Mucosa of rectum (tissue), 2 donors: Measurements from ENCODE around the gene SLC22A7.

ENCODE experiments used
- H3K27ac ChIP-seq, 2 donors: one replicate each; pipeline ENCODE4 v1.7.0; 2013; ENCODE audit warnings: inconsistent platforms in 2 of 2, low read depth in 2 of 2, low read length in 2 of 2
- H3K27me3 ChIP-seq, 2 donors: one replicate each; pipeline ENCODE4 v1.7.0; 2013; ENCODE audit warnings: low read length in 2 of 2; ENCODE audit not compliant: control insufficient read depth in 2 of 2, insufficient read depth in 2 of 2
- H3K36me3 ChIP-seq, 2 donors: one replicate each; pipeline ENCODE4 v1.7.0; 2013; ENCODE audit warnings: low read length in 2 of 2; ENCODE audit not compliant: control insufficient read depth in 2 of 2, insufficient read depth in 2 of 2
- H3K4me1 ChIP-seq, 2 donors: one replicate each; pipeline ENCODE4 v1.7.0; 2013; ENCODE audit warnings: low read length in 2 of 2, mild to moderate bottlenecking in 1 of 2; ENCODE audit not compliant: control insufficient read depth in 2 of 2, insufficient read depth in 2 of 2
- H3K4me3 ChIP-seq, 2 donors: one replicate each; pipeline ENCODE4 v1.7.0; 2013; ENCODE audit warnings: low read length in 2 of 2
- H3K9ac ChIP-seq, 2 donors: one replicate each; pipeline ENCODE4 v1.7.0; 2013; ENCODE audit warnings: low read length in 2 of 2, low read depth in 1 of 2, mild to moderate bottlenecking in 1 of 2
- H3K9me3 ChIP-seq, 2 donors: one replicate each; pipeline ENCODE4 v1.7.0; 2013; ENCODE audit warnings: low read length in 2 of 2; ENCODE audit not compliant: control insufficient read depth in 2 of 2
- donor health status: healthy.
- donor health status: Normal muscosa, but diverticular disease.

The SLC22A7 gene

DNA sequence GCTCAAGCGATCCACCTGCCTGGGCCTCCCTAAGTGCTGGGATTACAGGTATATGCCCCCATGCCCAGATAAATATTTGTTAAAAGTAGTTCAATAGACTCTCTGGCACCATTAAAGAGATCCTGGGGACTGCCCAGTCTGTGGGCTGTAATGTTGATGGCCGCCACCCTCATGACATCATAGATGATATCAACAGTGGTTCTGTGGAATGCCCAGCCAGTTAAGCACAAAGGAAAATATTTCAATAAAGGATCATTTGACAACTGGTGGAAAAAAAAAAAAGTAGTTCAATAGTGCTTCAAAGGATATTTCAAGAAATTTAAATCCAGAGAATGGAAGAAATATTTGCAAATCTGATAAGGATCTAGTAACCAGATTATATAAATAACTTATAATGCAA is 12.1 kb downstream of the SLC22A7 start:
- Histone ChIP-seq H3K9ac (no peak overlapping the region), H3K27me3 (peaks cover 0 to 3% of the 10 kb centered on the region in 2 donors), H3K4me3 (no peak overlapping the region), H3K36me3 (no peaks in the 10 kb centered on the region), H3K27ac (no peak overlapping the region), H3K4me1 (peaks cover 0 to 4% of the 10 kb centered on the region in 2 donors), H3K9me3 (no peaks in the 10 kb centered on the region)

DNA sequence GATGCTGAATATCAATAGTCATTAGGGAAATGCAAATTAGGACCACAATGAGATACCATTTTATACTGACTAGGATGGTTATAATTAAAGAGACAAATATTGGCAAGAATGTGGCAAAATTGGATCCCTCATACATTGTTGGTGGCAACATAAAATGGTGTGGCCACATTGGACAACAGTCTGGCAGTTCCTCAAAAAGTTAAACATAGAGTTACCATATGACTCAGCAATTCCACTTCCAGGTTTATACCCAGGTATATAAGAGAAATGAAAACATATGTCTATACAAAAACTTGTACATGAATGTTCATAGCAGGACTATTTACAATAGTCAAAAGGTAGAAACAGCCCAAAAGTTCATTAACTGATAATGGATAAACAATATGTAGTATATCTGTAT is 12.6 kb downstream of the SLC22A7 start:
- Histone ChIP-seq H3K36me3 (no peaks in the 10 kb centered on the region), H3K27ac (no peak overlapping the region)

DNA sequence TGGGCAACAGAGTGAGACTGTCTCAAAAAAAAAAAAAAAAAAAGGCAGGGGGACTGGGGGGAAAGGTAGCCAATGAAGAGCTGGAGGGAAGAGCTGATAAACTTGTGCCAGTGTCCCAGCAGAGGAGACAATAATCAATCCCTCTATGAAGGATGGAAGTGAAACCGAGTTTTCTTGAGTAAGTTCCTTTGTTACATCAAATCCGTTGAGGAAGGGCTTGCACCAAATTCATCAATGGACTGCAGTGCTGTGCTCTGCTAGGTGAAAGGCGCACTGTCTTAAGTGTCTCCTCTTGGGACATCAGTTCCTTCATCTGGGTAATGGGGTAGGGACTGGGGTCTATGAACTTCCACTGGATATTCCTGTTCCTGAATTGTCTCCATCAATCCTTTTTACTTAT is 13.6 kb downstream of the SLC22A7 start:
- Histone ChIP-seq H3K27me3 (peaks cover 0 to 3% of the 10 kb centered on the region in 2 donors), H3K4me3 (no peak overlapping the region), H3K27ac (no peak overlapping the region), H3K4me1 (peaks cover 4 to 7% of the 10 kb centered on the region in 2 donors), H3K36me3 (no peaks in the 10 kb centered on the region), H3K9ac (no peak overlapping the region), H3K9me3 (no peaks in the 10 kb centered on the region)

More for the DNA sequence above, 12.6 kb downstream of the SLC22A7 start:
- H3K9ac ChIP-seq, result no peak overlapping the region
- H3K4me1 ChIP-seq, result peaks cover 0 to 4% of the 10 kb centered on the region in 2 donors
- H3K9me3 ChIP-seq, result no peaks in the 10 kb centered on the region
- peaks cover 0 to 3% of the 10 kb centered on the region in 2 donors for H3K27me3 ChIP-seq
- no peak overlapping the region for H3K4me3 ChIP-seq

DNA sequence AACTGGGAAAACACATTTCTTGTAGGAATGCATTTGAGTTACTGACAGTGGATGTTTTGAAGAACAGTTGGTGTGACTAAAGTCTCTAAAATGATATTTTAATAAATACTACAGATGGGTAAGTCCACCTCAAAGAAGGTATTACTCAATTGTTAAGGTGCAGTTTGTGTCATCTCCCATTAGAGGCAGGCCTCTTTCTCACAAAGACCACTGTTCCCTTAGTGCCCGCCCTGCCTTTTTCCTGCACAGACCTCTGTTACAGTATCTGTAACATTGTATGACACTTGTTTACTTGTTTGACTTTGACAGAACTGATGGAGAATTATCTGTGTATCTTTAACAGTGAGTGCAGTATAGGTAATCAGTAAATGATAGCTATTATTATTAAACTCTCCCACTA is 15.8 kb downstream of the SLC22A7 start:
- H3K36me3 ChIP-seq, result no peaks in the 10 kb centered on the region
- no peaks in the 10 kb centered on the region for H3K9me3 ChIP-seq
- H3K27ac ChIP-seq, result no peak overlapping the region

DNA sequence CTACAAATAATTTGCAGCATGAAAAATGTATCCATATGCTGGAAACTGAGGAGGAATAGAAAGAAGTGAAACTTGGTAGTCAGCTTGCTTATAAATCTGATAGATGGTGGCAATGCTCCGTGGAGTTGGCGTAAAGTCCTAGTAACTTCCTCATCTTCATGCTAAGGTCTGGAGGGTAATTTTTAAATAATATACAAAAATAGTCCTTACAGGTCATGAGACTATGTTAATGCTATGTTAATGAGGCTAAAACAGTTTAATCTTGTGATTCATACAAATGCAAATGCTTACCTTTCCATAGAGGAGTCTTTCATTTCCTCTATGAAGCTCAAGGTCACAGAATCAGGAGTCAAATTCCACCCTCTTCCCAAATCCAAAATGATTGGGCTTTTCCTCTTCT is 20.0 kb downstream of the SLC22A7 start:
- Histone ChIP-seq H3K27me3 (no peaks in the 10 kb centered on the region), H3K4me1 (peaks cover 0 to 8% of the 10 kb centered on the region in 2 donors), H3K27ac (no peak overlapping the region), H3K36me3 (no peaks in the 10 kb centered on the region), H3K9me3 (no peaks in the 10 kb centered on the region), H3K4me3 (no peak overlapping the region), H3K9ac (no peak overlapping the region)

More for the DNA sequence above, 15.8 kb downstream of the SLC22A7 start:
- Histone ChIP-seq H3K27me3 (no peaks in the 10 kb centered on the region), H3K4me1 (peaks cover 0 to 8% of the 10 kb centered on the region in 2 donors), H3K4me3 (no peak overlapping the region), H3K9ac (no peak overlapping the region)

DNA sequence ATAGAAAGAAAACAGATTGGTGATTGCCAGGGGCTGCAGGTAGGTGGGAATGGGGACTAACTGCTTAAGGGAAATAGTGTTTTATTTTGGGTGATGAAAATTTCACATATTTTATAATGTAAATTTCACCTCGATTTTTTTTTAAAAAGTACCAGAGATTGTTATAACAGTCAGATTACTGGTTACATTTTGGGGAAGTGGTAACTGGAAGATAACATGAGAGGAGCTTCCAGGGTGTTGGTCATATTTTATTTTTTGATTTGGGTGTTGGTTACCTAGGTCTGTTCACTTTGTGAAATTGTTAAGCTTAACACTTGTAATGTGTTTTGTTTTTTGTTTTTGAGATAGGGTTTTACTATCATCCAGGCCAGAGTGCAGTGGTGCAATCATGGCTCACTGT is 27.8 kb downstream of the SLC22A7 start:
- Histone ChIP-seq H3K9me3 (no peaks in the 10 kb centered on the region), H3K9ac (no peak overlapping the region), H3K27me3 (no peaks in the 10 kb centered on the region), H3K4me3 (no peak overlapping the region), H3K36me3 (no peaks in the 10 kb centered on the region), H3K4me1 (no peaks in the 10 kb centered on the region), H3K27ac (no peak overlapping the region)

DNA sequence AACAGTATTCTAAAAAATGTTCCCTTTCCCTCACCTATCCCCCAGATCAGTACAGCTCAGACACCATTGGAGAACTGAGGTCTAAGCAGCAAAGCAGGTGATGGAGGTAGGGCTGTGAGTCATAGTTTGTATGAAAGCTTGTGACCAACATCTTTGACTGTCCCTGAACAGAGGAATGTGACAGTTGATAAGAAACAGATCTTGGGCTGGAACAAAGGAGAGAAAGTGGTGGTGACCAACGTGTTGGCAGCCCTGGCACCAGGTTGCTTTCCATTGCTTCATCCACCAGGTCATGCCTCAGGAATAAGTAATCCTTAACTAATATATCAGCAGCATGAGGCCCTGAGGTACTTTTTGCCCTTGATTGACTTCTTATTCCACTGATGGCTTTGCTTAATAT is 30.5 kb downstream of the SLC22A7 start:
- no peak overlapping the region for H3K4me3 ChIP-seq
- no peak overlapping the region for H3K27ac ChIP-seq
- H3K27me3 ChIP-seq, result no peaks in the 10 kb centered on the region
- no peaks in the 10 kb centered on the region for H3K4me1 ChIP-seq
- H3K9ac ChIP-seq, result no peak overlapping the region
- no peaks in the 10 kb centered on the region for H3K36me3 ChIP-seq
- H3K9me3 ChIP-seq, result no peaks in the 10 kb centered on the region

DNA sequence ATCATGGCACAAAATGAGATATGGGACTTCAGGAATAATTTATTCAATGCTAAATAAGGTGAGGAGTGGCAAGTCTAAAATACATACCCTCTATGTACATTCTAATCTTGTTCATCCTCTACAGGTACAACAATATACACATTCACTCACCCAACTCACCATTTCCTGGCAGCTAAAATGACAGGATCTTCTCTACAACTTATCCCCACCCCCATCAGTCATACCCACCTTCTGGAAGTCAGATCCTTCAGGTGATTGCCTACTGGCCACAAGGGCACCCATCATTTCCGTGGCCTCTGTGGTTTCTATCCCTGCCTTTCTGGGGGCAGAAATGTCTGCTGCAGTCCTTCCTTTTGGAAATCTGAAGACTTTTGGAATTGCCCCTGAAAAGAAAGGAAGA is 33.4 kb downstream of the SLC22A7 start:
- Histone ChIP-seq H3K27ac (no peak overlapping the region), H3K4me3 (no peak overlapping the region), H3K9me3 (no peaks in the 10 kb centered on the region), H3K36me3 (peaks cover 0 to under 1% of the 10 kb centered on the region in 2 donors), H3K27me3 (no peaks in the 10 kb centered on the region), H3K4me1 (peaks cover 5 to 22% of the 10 kb centered on the region in 2 donors), H3K9ac (no peak overlapping the region)

DNA sequence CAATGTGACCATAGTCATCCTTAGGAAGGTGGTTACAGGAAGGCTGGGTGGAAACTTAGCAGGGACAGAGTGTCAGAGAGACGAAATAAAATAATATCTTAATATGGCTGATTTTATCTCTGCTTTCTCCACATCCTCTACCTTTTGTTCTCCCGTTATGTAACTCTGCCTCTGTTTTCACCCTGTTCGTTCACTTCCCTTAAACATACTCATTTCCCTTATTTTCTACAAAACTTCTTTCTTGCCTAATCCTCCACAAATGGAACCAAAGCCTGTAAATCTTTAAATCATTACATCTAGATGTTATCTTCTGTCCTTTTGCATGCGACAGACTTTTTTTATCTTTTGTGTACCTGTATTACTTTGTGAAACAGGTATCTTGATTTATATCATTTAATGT is 33.8 kb downstream of the SLC22A7 start:
- H3K4me3 ChIP-seq, result no peak overlapping the region
- H3K9ac ChIP-seq, result no peak overlapping the region
- H3K27me3 ChIP-seq, result no peaks in the 10 kb centered on the region
- peaks cover 0 to 2% of the 10 kb centered on the region in 2 donors for H3K36me3 ChIP-seq
- no peak overlapping the region for H3K27ac ChIP-seq
- peaks cover 5 to 23% of the 10 kb centered on the region in 2 donors for H3K4me1 ChIP-seq
- H3K9me3 ChIP-seq, result no peaks in the 10 kb centered on the region

DNA sequence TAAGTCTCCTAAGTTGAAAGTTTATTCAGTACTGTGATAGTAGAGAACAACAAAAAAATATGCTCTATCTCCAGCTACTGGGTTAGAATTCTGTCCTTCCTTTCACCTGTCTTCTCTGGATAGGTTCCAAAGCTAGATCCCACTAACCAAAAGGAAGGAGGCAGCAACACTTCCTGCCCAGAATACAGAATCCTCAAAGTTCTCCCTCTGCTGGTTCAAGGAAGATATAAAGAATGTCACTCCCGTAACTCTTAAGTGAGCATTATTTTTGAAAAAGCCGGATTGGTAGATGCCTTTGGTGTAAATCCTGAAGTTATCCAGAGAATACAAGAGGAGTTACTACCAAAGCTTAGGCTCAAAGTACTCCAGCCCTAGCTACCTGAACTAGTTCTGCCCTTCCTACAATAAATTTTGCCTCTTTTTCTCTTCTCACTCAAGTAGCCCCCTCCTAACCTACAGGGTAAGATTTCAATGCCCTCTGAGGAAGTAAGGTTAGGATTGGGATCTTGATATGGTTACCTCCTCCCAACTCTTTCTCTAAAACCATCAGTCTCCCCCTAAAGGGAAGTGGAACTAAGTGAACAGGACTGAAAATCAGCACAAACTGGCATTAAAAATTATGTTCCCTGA is 36.5 kb downstream of the SLC22A7 start:
- H3K9ac ChIP-seq, result no peak overlapping the region
- H3K36me3 ChIP-seq, result peaks cover 13 to 19% of the 10 kb centered on the region in 2 donors
- H3K9me3 ChIP-seq, result no peaks in the 10 kb centered on the region
- peaks cover 5 to 23% of the 10 kb centered on the region in 2 donors for H3K4me1 ChIP-seq
- no peak overlapping the region for H3K4me3 ChIP-seq
- H3K27ac ChIP-seq, result peak overlapping the region; percentile 27 to 49
- no peaks in the 10 kb centered on the region for H3K27me3 ChIP-seq
